Activated naive CD8-positive, alpha-beta T cell treated with anti-CD3 and anti-CD28 coated beads, Interleukin-2, amount 50 U/mL, for 16 hours (primary cell): Measurements from ENCODE around the gene ENAH.
"Not testable (repeated sequence)": the region's sequence is repeated elsewhere in the genome, so short reads cannot be mapped to it uniquely, and the experiment has no call there.

ENCODE experiments used
- DNase-seq: peaks from one replicate; pipeline ENCODE4 v3.0.0-alpha.2; 2020; ENCODE audit warnings: low read depth, low spot score

ENAH gene

GRCh38 chr1:225532240-225532944 lies 120.5 kb downstream of the ENAH start:
- DNase-seq, result no peak

GRCh38 chr1:225529726-225530125 lies 123.2 kb downstream of the ENAH start:
- no peak for DNase-seq

GRCh38 chr1:225527575-225527974 lies 125.3 kb downstream of the ENAH start:
- no peak for DNase-seq

- no peak for DNase-seq
Observed at GRCh38 chr1:225526878-225527277, 126.0 kb downstream of the ENAH start.

- no peak for DNase-seq
Observed at GRCh38 chr1:225525377-225525776, 127.5 kb downstream of the ENAH start.

- DNase-seq, result no peak
Observed at GRCh38 chr1:225524570-225524969, 128.4 kb downstream of the ENAH start.

GRCh38 chr1:225523263-225523950 lies 129.5 kb downstream of the ENAH start:
- DNase-seq, result no peak

- no peak for DNase-seq
Observed at GRCh38 chr1:225522588-225523262, 130.2 kb downstream of the ENAH start.

- DNase-seq, result no peak
Observed at GRCh38 chr1:225520587-225521227, 132.2 kb downstream of the ENAH start.

GRCh38 chr1:225519166-225519863 lies 133.6 kb downstream of the ENAH start:
- DNase-seq, result no peak

- DNase-seq, result no peak
Observed at GRCh38 chr1:225517697-225518096, 135.2 kb downstream of the ENAH start.

GRCh38 chr1:225517221-225517620 lies 135.7 kb downstream of the ENAH start:
- DNase-seq, result no peak

- no peak for DNase-seq
Observed at GRCh38 chr1:225514671-225515081, 138.2 kb downstream of the ENAH start.

- DNase-seq, result not testable (repeated sequence)
Observed at GRCh38 chr1:225513576-225513975, 139.3 kb downstream of the ENAH start.

GRCh38 chr1:225511828-225512381 lies 141.0 kb downstream of the ENAH start:
- DNase-seq, result no peak

GRCh38 chr1:225510740-225511139 lies 142.2 kb downstream of the ENAH start:
- DNase-seq, result not testable (repeated sequence)

- DNase-seq, result no peak
Observed at GRCh38 chr1:225509770-225510169, 143.2 kb downstream of the ENAH start.

GRCh38 chr1:225509376-225509707 lies 143.6 kb downstream of the ENAH start:
- DNase-seq, result no peak

GRCh38 chr1:225508538-225509375 lies 144.2 kb downstream of the ENAH start:
- DNase-seq, result no peak

- no peak for DNase-seq
Observed at GRCh38 chr1:225506727-225507126, 146.2 kb downstream of the ENAH start.
